Measurements from ENCODE around the gene ACAP1.
A peak's percentile ranks its signal among the peaks of the same experiment; 100 is the strongest.

The ACAP1 gene

GRCh38 chr17:7393613-7394451 lies 57.5 kb downstream of the ACAP1 start:
- Histone ChIP-seq H3K18ac (ENCODE audit: low read length) (peak overlapping the region; percentile 71), H3K27ac (ENCODE audit: low read depth, low read length) (peak overlapping the region; percentile 51), H4K12ac (ENCODE audit: low read depth, low read length) (peak overlapping the region; percentile 56), H3K79me1 (ENCODE audit: low read length) (peaks cover 17% of the 10 kb centered on the region), H3K79me2 (ENCODE audit: control insufficient read depth, insufficient read depth, low read length, poor library complexity) (peaks cover 12% of the 10 kb centered on the region), H4K91ac (ENCODE audit: low read depth, low read length) (peak overlapping the region; percentile 64), H3K4me1 (ENCODE audit: control insufficient read depth in 1 of 2, insufficient read depth in 2 of 2, low read length in 2 of 2) (peaks cover 11 to 16% of the 10 kb centered on the region in 2 experiments), H3K23ac (ENCODE audit: low read length) (no peak overlapping the region), H3K4me2 (ENCODE audit: low read length) (peak overlapping the region; percentile 92), H3K9me3 (ENCODE audit: insufficient read depth, low read depth, low read length) (no peaks in the 10 kb centered on the region), H3K14ac (ENCODE audit: low read length) (peak overlapping the region; percentile 84), H3K4me3 (ENCODE audit: low read depth, low read length) (peak overlapping the region; percentile 85), H3K9ac (ENCODE audit: low read length) (peak overlapping the region; percentile 81), H2AK5ac (ENCODE audit: low read length) (peak overlapping the region; percentile 83), H3K4ac (ENCODE audit: low read depth, low read length) (peak overlapping the region; percentile 60), H4K8ac (ENCODE audit: low read depth, low read length) (peak overlapping the region; percentile 75), H3K27me3 (ENCODE audit: insufficient read depth, low read length) (no peaks in the 10 kb centered on the region), H3K36me3 (ENCODE audit: control insufficient read depth in 1 of 2, insufficient read depth in 2 of 2, low read length in 2 of 2) (peaks cover 31 to 36% of the 10 kb centered on the region in 2 experiments), H2BK12ac (ENCODE audit: low read length) (peak overlapping the region; percentile 15), H2AFZ (ENCODE audit: insufficient read depth, low read length, poor library complexity) (peak overlapping the region; percentile 61), H2BK5ac (ENCODE audit: low read depth, low read length, poor library complexity) (peak overlapping the region; percentile 78), H2BK120ac (ENCODE audit: insufficient read depth, low read length, poor library complexity) (peak overlapping the region; percentile 29)
- WGBS (ENCODE audit: extremely low coverage, insufficient coverage, insufficient read length) = no CpG with 5 or more reads among the region's 48 CpGs
- peak in 1 of 2 donors; percentile 37 for DNase-seq

DNA sequence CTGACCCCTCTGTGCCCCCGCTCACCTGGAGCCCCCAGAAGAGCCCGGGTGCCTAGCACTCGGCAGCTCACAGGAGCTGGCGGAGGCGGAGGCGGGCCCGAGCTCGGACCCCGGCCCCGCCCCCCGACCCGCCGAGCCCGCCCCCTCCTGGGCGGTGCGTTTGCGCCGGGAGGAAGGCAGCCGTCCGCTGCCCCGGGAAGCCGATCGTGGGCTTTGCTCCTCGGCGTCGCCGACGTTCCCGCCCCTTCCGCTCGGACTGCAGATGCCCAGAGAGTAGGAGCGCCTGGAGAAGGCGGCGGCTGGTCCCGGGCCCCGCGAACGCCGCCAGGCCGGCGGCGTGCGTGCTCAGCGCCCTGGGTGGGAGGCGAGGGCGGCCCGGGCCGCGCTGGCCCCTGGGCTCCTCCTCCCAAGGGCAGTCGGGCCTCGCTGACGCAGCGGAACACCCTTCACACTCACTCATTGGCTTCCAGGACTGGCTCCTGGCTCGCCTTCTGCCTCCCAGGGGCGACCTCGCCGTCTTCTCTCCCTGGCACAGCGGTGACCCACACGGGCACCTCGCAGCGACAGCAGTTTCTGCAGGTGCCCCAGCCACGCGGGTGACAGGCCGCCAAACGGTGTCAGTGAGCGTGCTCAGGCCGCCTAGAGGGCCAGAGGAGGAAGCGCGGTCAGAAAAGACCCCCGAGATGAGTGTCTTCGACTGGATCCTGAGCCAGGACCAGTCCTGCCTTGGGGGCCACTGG lies 58.3 kb downstream of the ACAP1 start, which contains the start of gene PLSCR3:
PLSCR3 (minus strand) TSS at position 74 of the 740 bp plus-strand sequence. CDS start 415 bp downstream, outside the sequence.
- Histone ChIP-seq H4K91ac (ENCODE audit: low read depth, low read length) (peak within 1 kb of the TSS; percentile 79), H3K79me1 (ENCODE audit: low read length) (peaks cover 17% of the 10 kb centered on the region)
- no CpG with 5 or more reads among the region's 71 CpGs for WGBS (ENCODE audit: extremely low coverage, insufficient coverage, insufficient read length)

DNA sequence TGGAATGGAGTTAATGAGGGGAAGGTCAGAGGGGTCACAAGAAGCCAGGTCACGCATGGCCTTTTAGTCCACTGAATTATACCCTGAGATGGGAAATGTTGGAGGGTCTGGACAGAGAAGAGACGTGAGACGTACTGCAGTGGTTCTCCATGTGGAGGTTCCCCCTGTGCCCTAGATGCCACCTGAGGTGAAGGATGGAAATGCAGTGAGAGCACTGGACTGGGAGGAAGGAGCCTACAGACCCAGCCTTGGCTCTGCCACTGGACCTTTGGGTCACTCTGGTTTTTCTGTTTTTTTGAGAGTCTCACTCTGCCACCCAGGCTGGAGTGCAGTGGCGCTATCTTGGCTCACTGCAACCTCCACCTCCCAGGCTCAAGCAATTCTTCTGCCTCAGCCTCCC lies 59.8 kb downstream of the ACAP1 start:
- WGBS (ENCODE audit: extremely low coverage, insufficient coverage, insufficient read length) = no CpG with 5 or more reads among the region's 4 CpGs
- Histone ChIP-seq H2BK120ac (ENCODE audit: insufficient read depth, low read length, poor library complexity) (no peak overlapping the region), H3K27ac (ENCODE audit: low read depth, low read length) (no peak overlapping the region), H3K9ac (ENCODE audit: low read length) (no peak overlapping the region), H3K23ac (ENCODE audit: low read length) (no peak overlapping the region), H3K4me3 (ENCODE audit: low read depth, low read length) (peak overlapping the region; percentile 7), H2BK12ac (ENCODE audit: low read length) (no peak overlapping the region), H2BK5ac (ENCODE audit: low read depth, low read length, poor library complexity) (no peak overlapping the region), H3K27me3 (ENCODE audit: insufficient read depth, low read length) (no peaks in the 10 kb centered on the region), H4K91ac (ENCODE audit: low read depth, low read length) (no peak overlapping the region), H3K9me3 (ENCODE audit: insufficient read depth, low read depth, low read length) (no peaks in the 10 kb centered on the region), H2AFZ (ENCODE audit: insufficient read depth, low read length, poor library complexity) (no peak overlapping the region), H4K12ac (ENCODE audit: low read depth, low read length) (no peak overlapping the region), H3K4ac (ENCODE audit: low read depth, low read length) (no peak overlapping the region), H3K79me2 (ENCODE audit: control insufficient read depth, insufficient read depth, low read length, poor library complexity) (peaks cover 12% of the 10 kb centered on the region), H3K36me3 (ENCODE audit: control insufficient read depth in 1 of 2, insufficient read depth in 2 of 2, low read length in 2 of 2) (peaks cover 10 to 13% of the 10 kb centered on the region in 2 experiments), H3K14ac (ENCODE audit: low read length) (no peak overlapping the region), H4K8ac (ENCODE audit: low read depth, low read length) (no peak overlapping the region), H3K79me1 (ENCODE audit: low read length) (peaks cover 17% of the 10 kb centered on the region), H3K4me1 (ENCODE audit: control insufficient read depth in 1 of 2, insufficient read depth in 2 of 2, low read length in 2 of 2) (peaks cover 14 to 18% of the 10 kb centered on the region in 2 experiments), H3K4me2 (ENCODE audit: low read length) (no peak overlapping the region), H3K18ac (ENCODE audit: low read length) (no peak overlapping the region), H2AK5ac (ENCODE audit: low read length) (peak overlapping the region; percentile 46)
- DNase-seq = no peak

More for the DNA sequence above, 58.3 kb downstream of the ACAP1 start, which contains the start of gene PLSCR3:
- peak within 1 kb of the TSS; percentile 85 for H3K4me3 ChIP-seq (ENCODE audit: low read depth, low read length)
- H3K9me3 ChIP-seq (ENCODE audit: insufficient read depth, low read depth, low read length) = no peaks in the 10 kb centered on the region
- peak within 1 kb of the TSS; percentile 61 for H2AFZ ChIP-seq (ENCODE audit: insufficient read depth, low read length, poor library complexity)
- peak within 1 kb of the TSS; percentile 92 for H3K4me2 ChIP-seq (ENCODE audit: low read length)
- H3K18ac ChIP-seq (ENCODE audit: low read length) = peak within 1 kb of the TSS; percentile 89
- no peaks in the 10 kb centered on the region for H3K27me3 ChIP-seq (ENCODE audit: insufficient read depth, low read length)
- H2BK5ac ChIP-seq (ENCODE audit: low read depth, low read length, poor library complexity) = peak within 1 kb of the TSS; percentile 78
- peak within 1 kb of the TSS; percentile 37 for H2BK12ac ChIP-seq (ENCODE audit: low read length)
- H4K12ac ChIP-seq (ENCODE audit: low read depth, low read length) = peak within 1 kb of the TSS; percentile 89
- H3K4me1 ChIP-seq (ENCODE audit: control insufficient read depth in 1 of 2, insufficient read depth in 2 of 2, low read length in 2 of 2) = peaks cover 11 to 16% of the 10 kb centered on the region in 2 experiments
- peak within 1 kb of the TSS; percentile 86 for H3K27ac ChIP-seq (ENCODE audit: low read depth, low read length)
- H3K79me2 ChIP-seq (ENCODE audit: control insufficient read depth, insufficient read depth, low read length, poor library complexity) = peaks cover 12% of the 10 kb centered on the region
- H3K14ac ChIP-seq (ENCODE audit: low read length) = peak within 1 kb of the TSS; percentile 84
- peaks cover 24 to 28% of the 10 kb centered on the region in 2 experiments for H3K36me3 ChIP-seq (ENCODE audit: control insufficient read depth in 1 of 2, insufficient read depth in 2 of 2, low read length in 2 of 2)
- H2AK5ac ChIP-seq (ENCODE audit: low read length) = peak within 1 kb of the TSS; percentile 83
- DNase-seq = peak; percentile 76 to 80
- peak within 1 kb of the TSS; percentile 66 for H3K4ac ChIP-seq (ENCODE audit: low read depth, low read length)
- H3K9ac ChIP-seq (ENCODE audit: low read length) = peak within 1 kb of the TSS; percentile 81
- H2BK120ac ChIP-seq (ENCODE audit: insufficient read depth, low read length, poor library complexity) = peak within 1 kb of the TSS; percentile 83
- H4K8ac ChIP-seq (ENCODE audit: low read depth, low read length) = peak within 1 kb of the TSS; percentile 89
- H3K23ac ChIP-seq (ENCODE audit: low read length) = no peak within 1 kb of the TSS

- H3K79me1 ChIP-seq (ENCODE audit: low read length) = peaks cover 19% of the 10 kb centered on the region
- no peak overlapping the region for H3K4ac ChIP-seq (ENCODE audit: low read depth, low read length)
- no peak overlapping the region for H4K8ac ChIP-seq (ENCODE audit: low read depth, low read length)
- no peak overlapping the region for H2BK5ac ChIP-seq (ENCODE audit: low read depth, low read length, poor library complexity)
- no peak overlapping the region for H3K9ac ChIP-seq (ENCODE audit: low read length)
- H3K4me2 ChIP-seq (ENCODE audit: low read length) = no peak overlapping the region
- H4K91ac ChIP-seq (ENCODE audit: low read depth, low read length) = no peak overlapping the region
- no peak overlapping the region for H3K14ac ChIP-seq (ENCODE audit: low read length)
- no peak overlapping the region for H2AFZ ChIP-seq (ENCODE audit: insufficient read depth, low read length, poor library complexity)
- WGBS (ENCODE audit: extremely low coverage, insufficient coverage, insufficient read length) = no CpG with 5 or more reads among the region's 2 CpGs
- H3K27me3 ChIP-seq (ENCODE audit: insufficient read depth, low read length) = no peaks in the 10 kb centered on the region
- no peaks in the 10 kb centered on the region for H3K36me3 ChIP-seq (ENCODE audit: control insufficient read depth in 1 of 2, insufficient read depth in 2 of 2, low read length in 2 of 2)
- no peak overlapping the region for H3K18ac ChIP-seq (ENCODE audit: low read length)
- no peak overlapping the region for H2BK120ac ChIP-seq (ENCODE audit: insufficient read depth, low read length, poor library complexity)
- H2BK12ac ChIP-seq (ENCODE audit: low read length) = no peak overlapping the region
- no peak overlapping the region for H2AK5ac ChIP-seq (ENCODE audit: low read length)
- no peak overlapping the region for H3K4me3 ChIP-seq (ENCODE audit: low read depth, low read length)
- no peak for DNase-seq
- peaks cover 9% of the 10 kb centered on the region for H3K79me2 ChIP-seq (ENCODE audit: control insufficient read depth, insufficient read depth, low read length, poor library complexity)
- H3K27ac ChIP-seq (ENCODE audit: low read depth, low read length) = no peak overlapping the region
- no peaks in the 10 kb centered on the region for H3K9me3 ChIP-seq (ENCODE audit: insufficient read depth, low read depth, low read length)
- H3K4me1 ChIP-seq (ENCODE audit: control insufficient read depth in 1 of 2, insufficient read depth in 2 of 2, low read length in 2 of 2) = peaks cover 13 to 17% of the 10 kb centered on the region in 2 experiments
- H4K12ac ChIP-seq (ENCODE audit: low read depth, low read length) = no peak overlapping the region
- H3K23ac ChIP-seq (ENCODE audit: low read length) = no peak overlapping the region
Measured at GRCh38 chr17:7398612-7399011, 62.3 kb downstream of the ACAP1 start.

All from trophoblast cell (in vitro differentiated cells and primary cell).